HG03280 (cell line): ENCODE data around the gene MGMT.

ENCODE experiments used
- ATAC-seq: cut with Tn5 transposase; IDR thresholded peaks from one replicate; pipeline ENCODE4 v1.9.1; 2021; ENCODE audit warnings: mild to moderate bottlenecking, moderate library complexity; ENCODE audit not compliant: unreplicated experiment

MGMT gene

GRCh38 chr10:129767751-129768150 is 300.7 kb downstream of the MGMT start:
- ATAC-seq, result no peak

GRCh38 chr10:129768437-129769355 is 301.7 kb downstream of the MGMT start:
- ATAC-seq, result no peak

- ATAC-seq, result no peak
Measured at GRCh38 chr10:129769381-129770116, 302.5 kb downstream of the MGMT start.

- no peak for ATAC-seq
Measured at GRCh38 chr10:129770286-129770685, 303.2 kb downstream of the MGMT start.

- ATAC-seq, result no peak
Measured at GRCh38 chr10:129771024-129771423, 304.0 kb downstream of the MGMT start.

- no peak for ATAC-seq
Measured at GRCh38 chr10:129771576-129771975, 304.5 kb downstream of the MGMT start.

GRCh38 chr10:129771991-129772431 is 305.0 kb downstream of the MGMT start:
- ATAC-seq, result no peak

- ATAC-seq, result no peak
Measured at GRCh38 chr10:129772468-129773358, 305.7 kb downstream of the MGMT start.

- ATAC-seq, result no peak
Measured at GRCh38 chr10:129773359-129773990, 306.4 kb downstream of the MGMT start.

GRCh38 chr10:129774082-129774735 is 307.2 kb downstream of the MGMT start:
- no peak for ATAC-seq

- ATAC-seq, result no peak
Measured at GRCh38 chr10:129774736-129775401, 307.8 kb downstream of the MGMT start.

- no peak for ATAC-seq
Measured at GRCh38 chr10:129775681-129776080, 308.6 kb downstream of the MGMT start.

GRCh38 chr10:129777687-129778086 is 310.6 kb downstream of the MGMT start:
- ATAC-seq, result no peak

- ATAC-seq, result no peak
Measured at GRCh38 chr10:129778571-129778970, 311.5 kb downstream of the MGMT start.

- no peak for ATAC-seq
Measured at GRCh38 chr10:129779126-129780111, 312.4 kb downstream of the MGMT start.

- ATAC-seq, result no peak
Measured at GRCh38 chr10:129780198-129780597, 313.2 kb downstream of the MGMT start.

- no peak for ATAC-seq
Measured at GRCh38 chr10:129780901-129781795, 314.1 kb downstream of the MGMT start.
